OCI-LY1 (cell line): ENCODE measurements around the gene ERMAP.

Source experiments
- CTCF ChIP-seq: fragments of 200-600 bp; sonication (generic), shearing (Covaris generic); IDR thresholded peaks from 2 replicates; pipeline ENCODE4 v1.5.1; 2017; ENCODE audit warnings: mild to moderate bottlenecking, antibody characterized with exemption, low read length, moderate library complexity, mixed read lengths
- EZH2 ChIP-seq: fragments of 200-600 bp; sonication (generic), shearing (Covaris generic); IDR thresholded peaks from 2 replicates; pipeline ENCODE4 v1.8.0; 2017; ENCODE audit warnings: borderline replicate concordance, mixed run types, mild to moderate bottlenecking, antibody characterized with exemption, low read length, moderate library complexity, mixed read lengths

- TF ChIP-seq CTCF (peak; percentile 74), EZH2 (no peak)
These were observed 39.1 kb upstream of the ERMAP start for GRCh38 chr1:42777852-42778251.
